ENCODE results near the gene GAPDHS. TPM values are rescaled to one million over a fixed set of nuclear protein-coding genes. Genes with fewer than 3 reads are reported as not detected.

Gene GAPDHS
- total RNA-seq, 1 donor from 2014 or later: not detected

DNA sequence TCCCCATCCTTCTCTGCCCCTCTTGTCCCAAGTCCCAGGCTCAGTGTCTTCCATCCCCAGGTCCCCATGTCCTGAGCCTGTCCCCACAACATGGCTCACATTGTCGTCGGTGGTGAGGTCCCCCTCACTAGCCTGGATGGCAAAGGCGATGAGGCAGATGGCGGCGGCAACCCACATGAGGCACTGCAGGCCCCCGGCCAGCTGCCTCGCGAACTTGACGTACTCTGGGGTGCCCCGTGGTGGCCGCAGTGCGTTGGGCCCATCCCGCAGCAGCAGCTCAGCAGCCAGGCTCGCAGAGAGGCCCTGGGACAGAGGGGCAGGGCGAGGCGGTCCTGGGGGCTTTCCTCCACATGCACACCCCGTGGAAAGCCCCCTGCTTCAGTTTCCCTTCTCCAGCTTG, 29.1 kb downstream of the GAPDHS start:
- Histone ChIP-seq H3K27ac (no peak overlapping the region), H3K4me3 (no peak overlapping the region), H3K4me1 (peaks cover 13% of the 10 kb centered on the region), H3K36me3 (no peaks in the 10 kb centered on the region), H3K9me3 (no peaks in the 10 kb centered on the region), H3K27me3 (no peaks in the 10 kb centered on the region)
- TF ChIP-seq, protein P1, sequence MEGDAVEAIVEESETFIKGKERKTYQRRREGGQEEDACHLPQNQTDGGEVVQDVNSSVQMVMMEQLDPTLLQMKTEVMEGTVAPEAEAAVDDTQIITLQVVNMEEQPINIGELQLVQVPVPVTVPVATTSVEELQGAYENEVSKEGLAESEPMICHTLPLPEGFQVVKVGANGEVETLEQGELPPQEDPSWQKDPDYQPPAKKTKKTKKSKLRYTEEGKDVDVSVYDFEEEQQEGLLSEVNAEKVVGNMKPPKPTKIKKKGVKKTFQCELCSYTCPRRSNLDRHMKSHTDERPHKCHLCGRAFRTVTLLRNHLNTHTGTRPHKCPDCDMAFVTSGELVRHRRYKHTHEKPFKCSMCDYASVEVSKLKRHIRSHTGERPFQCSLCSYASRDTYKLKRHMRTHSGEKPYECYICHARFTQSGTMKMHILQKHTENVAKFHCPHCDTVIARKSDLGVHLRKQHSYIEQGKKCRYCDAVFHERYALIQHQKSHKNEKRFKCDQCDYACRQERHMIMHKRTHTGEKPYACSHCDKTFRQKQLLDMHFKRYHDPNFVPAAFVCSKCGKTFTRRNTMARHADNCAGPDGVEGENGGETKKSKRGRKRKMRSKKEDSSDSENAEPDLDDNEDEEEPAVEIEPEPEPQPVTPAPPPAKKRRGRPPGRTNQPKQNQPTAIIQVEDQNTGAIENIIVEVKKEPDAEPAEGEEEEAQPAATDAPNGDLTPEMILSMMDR (IDR thresholded peaks at IDR 0.05): no peak
- TF ChIP-seq POLR2AphosphoS5 (IDR thresholded peaks at IDR 0.05; ENCODE audit: insufficient read depth in 1 of 2, low read depth in 1 of 2) (no peak), POLR2A (IDR thresholded peaks at IDR 0.05) (no peak)
- DNase-seq (ENCODE audit: extremely low spot score in 2 of 2): no peak
- intact Hi-C loops (cut with DNase I): no loop called here

DNA sequence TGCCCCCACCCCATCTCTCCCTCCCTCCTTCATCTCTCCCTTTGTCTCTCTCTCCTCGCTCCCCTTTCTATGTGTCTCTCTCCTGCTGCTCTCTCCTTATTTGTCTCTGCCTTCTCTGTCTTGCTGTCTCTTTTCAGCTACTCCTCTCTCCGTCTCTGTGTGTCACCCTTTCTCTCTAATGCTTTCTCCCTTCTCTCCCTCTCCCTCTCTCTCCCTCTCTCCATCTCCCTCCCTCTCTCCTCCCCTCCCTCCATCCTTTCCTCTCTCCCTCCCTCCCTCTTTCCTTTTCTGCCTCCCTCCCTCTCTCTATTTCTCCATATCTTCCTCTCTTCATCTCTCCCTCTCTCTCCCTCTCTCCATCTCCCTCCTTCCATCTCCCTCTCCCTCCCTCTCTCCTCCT, 29.5 kb downstream of the GAPDHS start:
- no peak for TF ChIP-seq POLR2AphosphoS5 (IDR thresholded peaks at IDR 0.05; ENCODE audit: insufficient read depth in 1 of 2, low read depth in 1 of 2)
- no peak for TF ChIP-seq POLR2A (IDR thresholded peaks at IDR 0.05)
- TF ChIP-seq, protein P1 (IDR thresholded peaks at IDR 0.05): no peak
- no peak overlapping the region for H3K4me3 ChIP-seq
- peaks cover 9% of the 10 kb centered on the region for H3K4me1 ChIP-seq
- H3K36me3 ChIP-seq: no peaks in the 10 kb centered on the region
- H3K27me3 ChIP-seq: no peaks in the 10 kb centered on the region
- no peak overlapping the region for H3K27ac ChIP-seq
- no peaks in the 10 kb centered on the region for H3K9me3 ChIP-seq
- no peak for DNase-seq (ENCODE audit: extremely low spot score in 2 of 2)
- intact Hi-C loops (cut with DNase I): no loop called here

DNA sequence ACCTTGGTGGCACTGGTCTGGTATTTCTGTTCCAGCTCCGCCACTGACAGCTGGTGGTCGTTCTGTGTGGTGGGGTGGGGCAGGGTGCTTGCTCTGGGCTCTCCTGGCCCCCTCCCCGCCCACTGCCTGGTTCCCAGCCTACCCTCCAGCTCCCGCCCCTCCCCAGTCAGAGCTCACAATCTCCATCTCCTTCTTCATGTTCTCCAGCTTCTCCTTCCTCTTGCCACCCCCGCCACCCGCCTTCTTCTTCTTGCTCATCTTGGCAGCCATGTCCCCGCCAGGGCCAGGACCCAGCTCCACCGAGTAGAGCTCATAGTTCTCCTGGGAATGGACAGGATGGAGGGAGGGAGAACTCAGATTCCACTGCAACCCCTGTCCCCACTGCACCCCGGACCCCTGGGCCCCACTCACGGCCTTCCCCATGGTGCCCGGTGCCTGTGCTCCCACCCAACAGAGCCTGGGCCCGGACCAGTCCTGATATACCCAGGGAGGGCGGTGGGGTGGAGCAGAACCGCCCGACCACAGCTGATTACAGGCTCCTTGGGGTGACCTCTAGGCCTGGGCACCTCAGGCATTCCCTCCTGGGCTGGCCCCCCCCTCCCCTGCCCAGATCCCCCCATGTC, 30.1 kb downstream of the GAPDHS start, which contains the start of gene ATP4A:
TSS of gene ATP4A (minus strand) at position 452 of the 623 bp plus-strand sequence. CDS start at position 423, 29 bp downstream.
- DNase-seq (ENCODE audit: extremely low spot score in 2 of 2): no peak
- Histone ChIP-seq H3K9me3 (no peaks in the 10 kb centered on the region), H3K27ac (no peak within 1 kb of the TSS), H3K27me3 (no peaks in the 10 kb centered on the region), H3K4me1 (peaks cover 4% of the 10 kb centered on the region), H3K4me3 (no peak within 1 kb of the TSS), H3K36me3 (no peaks in the 10 kb centered on the region)
- TF ChIP-seq POLR2AphosphoS5 (IDR thresholded peaks at IDR 0.05; ENCODE audit: insufficient read depth in 1 of 2, low read depth in 1 of 2): no peak
- no peak for TF ChIP-seq POLR2A (IDR thresholded peaks at IDR 0.05)
- TF ChIP-seq, protein P1 (IDR thresholded peaks at IDR 0.05): no peak
- intact Hi-C loops (cut with DNase I): no loop called here

DNA sequence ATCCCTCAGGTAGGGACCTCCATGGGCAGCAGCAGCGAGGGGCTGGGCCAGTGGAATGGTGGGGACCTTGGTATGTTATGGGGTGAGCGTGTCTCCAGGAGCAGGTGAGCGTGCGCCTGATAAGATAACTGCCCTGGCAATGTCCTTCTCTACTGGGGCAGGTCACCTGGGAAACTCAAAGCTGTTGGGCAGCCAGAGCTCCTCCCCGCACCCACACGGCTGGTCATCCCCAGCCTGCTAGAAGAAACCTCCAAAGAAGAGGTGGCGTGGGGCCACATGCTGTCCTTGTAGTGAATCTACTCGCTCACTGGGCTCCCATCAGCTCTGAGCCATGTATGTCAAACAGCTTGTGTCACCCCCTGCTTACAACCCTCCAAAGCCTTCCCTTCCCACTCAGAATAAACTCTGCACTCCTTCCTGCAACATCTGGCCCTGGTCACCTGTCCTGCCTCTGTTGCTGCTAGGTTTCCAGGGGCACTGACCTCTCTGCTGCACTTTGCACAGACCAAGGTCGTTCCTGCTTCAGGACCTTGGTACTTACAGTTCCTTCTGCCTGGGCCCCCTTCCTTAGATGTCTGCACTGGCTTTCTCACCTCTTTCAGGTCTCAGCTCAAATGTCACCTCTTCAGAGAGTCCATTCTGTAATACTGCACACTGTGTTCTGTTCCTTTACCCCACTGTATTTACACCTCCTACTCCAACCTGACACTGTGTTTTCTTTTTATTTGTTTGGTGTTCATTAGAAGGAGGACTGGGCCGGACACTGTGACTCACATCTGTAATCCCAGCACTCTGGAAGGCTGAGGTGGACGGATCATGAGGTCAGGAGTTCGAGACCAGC, 32.0 kb downstream of the GAPDHS start:
- intact Hi-C loops (cut with DNase I): no loop called here
- Histone ChIP-seq H3K4me3 (no peak overlapping the region), H3K27me3 (no peaks in the 10 kb centered on the region), H3K4me1 (no peaks in the 10 kb centered on the region), H3K36me3 (no peaks in the 10 kb centered on the region), H3K9me3 (no peaks in the 10 kb centered on the region), H3K27ac (no peak overlapping the region)
- no peak for DNase-seq (ENCODE audit: extremely low spot score in 2 of 2)
- no peak for TF ChIP-seq POLR2AphosphoS5 (IDR thresholded peaks at IDR 0.05; ENCODE audit: insufficient read depth in 1 of 2, low read depth in 1 of 2)
- TF ChIP-seq POLR2A (IDR thresholded peaks at IDR 0.05): no peak
- TF ChIP-seq, protein P1 (IDR thresholded peaks at IDR 0.05): no peak

DNA sequence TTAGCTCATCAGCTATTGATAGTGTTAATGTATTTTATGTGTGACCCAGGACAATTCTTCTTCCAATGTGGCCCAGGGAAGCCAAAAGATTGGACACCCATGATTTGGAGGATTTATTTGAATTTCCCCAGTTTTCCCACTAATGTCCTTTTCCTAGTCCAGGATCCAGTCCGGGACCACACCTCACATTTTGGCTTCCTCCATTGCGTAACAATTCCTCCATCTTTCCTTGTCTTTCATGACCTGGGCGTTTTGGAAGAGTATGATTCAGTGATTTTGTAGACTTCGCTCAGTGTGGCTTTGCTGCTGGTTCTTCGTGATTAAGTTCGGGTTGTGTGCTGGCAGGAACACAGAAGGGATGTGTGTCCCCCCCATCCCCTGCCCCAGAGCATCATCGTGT, 33.5 kb downstream of the GAPDHS start:
- no peaks in the 10 kb centered on the region for H3K4me1 ChIP-seq
- TF ChIP-seq POLR2A (IDR thresholded peaks at IDR 0.05): no peak
- TF ChIP-seq, protein P1 (IDR thresholded peaks at IDR 0.05): no peak
- TF ChIP-seq POLR2AphosphoS5 (IDR thresholded peaks at IDR 0.05; ENCODE audit: insufficient read depth in 1 of 2, low read depth in 1 of 2): no peak
- H3K9me3 ChIP-seq: no peaks in the 10 kb centered on the region
- H3K27ac ChIP-seq: no peak overlapping the region
- H3K4me3 ChIP-seq: no peak overlapping the region
- no peaks in the 10 kb centered on the region for H3K36me3 ChIP-seq
- intact Hi-C loops (cut with DNase I): no loop called here
- no peaks in the 10 kb centered on the region for H3K27me3 ChIP-seq
- DNase-seq (ENCODE audit: extremely low spot score in 2 of 2): no peak

All from vagina (tissue), 2 donors.